NCI-H2227 treated with DMSO at 0.1 percent for 48 hours (cell line): ENCODE results near the gene LAMTOR2.

ENCODE experiments used
- DNase-seq: peaks from one replicate; lab custom pipeline; 2025; lab: John Stamatoyannopoulos, UW

The LAMTOR2 gene

DNA sequence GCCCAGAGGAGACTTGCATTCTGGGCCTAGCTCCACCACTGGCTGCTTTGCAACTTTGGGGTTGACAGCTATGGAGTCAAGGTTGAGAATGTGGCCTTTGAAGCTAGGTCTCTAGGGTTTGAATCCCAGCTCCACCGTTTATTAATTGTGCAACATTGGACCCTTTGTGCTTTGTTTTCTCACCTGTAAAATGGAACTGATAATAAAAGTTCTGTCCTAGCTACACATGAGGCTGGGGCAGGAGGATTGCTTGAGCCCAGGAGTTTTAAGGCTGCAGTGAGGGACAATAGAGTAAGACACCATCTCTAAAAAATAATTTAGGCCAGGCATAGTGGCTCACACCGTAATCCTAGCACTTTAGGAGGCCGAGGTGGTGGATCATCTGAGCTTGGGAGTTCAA is 44.7 kb downstream of the LAMTOR2 start:
- DNase-seq: no peak

DNA sequence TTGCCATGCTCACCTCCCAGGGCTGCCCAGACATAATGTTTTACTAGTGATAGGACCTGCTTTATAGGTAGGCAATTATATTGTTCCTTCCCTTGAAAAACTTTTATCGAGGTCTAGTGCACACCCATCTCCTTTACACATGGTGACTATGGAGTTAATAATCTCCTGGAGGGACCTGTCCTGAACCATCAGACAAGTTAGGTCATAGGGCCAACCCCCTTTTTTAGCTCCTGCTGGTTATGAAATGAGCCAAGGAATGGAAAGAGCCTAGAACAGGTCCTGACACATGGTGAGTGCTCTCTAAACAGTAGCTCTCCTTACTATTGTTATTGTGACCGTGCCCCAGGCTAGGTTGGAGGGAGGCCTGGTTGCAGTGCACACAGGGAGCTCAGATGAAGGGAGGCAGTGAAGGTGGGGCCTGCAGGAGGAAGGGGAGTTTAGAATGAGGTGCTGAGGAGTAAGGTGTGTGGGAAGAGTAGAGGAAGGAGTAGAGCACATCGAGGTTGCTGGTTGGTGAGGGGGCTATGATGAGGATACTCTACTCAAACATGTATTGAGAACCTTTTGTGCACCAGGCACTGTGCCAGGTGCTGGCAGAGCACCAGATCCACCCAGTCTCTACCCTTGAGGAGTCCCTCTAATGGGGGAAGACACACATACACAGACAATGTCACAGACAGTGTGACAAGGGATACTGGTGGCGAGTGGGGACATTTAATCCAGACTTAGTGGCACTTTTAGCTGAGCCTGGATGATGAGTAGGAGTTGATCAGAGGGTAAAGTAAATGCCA is 45.8 kb downstream of the LAMTOR2 start:
- DNase-seq: no peak

GRCh38 chr1:156101880-156102279 is 47.3 kb downstream of the LAMTOR2 start:
- DNase-seq: no peak

GRCh38 chr1:156102633-156103511 is 48.3 kb downstream of the LAMTOR2 start:
- DNase-seq: no peak

- no peak for DNase-seq
These were observed 49.0 kb downstream of the LAMTOR2 start for GRCh38 chr1:156103521-156103947.

- DNase-seq: peak; percentile 53
These were observed 49.7 kb downstream of the LAMTOR2 start for GRCh38 chr1:156104065-156104810.

DNA sequence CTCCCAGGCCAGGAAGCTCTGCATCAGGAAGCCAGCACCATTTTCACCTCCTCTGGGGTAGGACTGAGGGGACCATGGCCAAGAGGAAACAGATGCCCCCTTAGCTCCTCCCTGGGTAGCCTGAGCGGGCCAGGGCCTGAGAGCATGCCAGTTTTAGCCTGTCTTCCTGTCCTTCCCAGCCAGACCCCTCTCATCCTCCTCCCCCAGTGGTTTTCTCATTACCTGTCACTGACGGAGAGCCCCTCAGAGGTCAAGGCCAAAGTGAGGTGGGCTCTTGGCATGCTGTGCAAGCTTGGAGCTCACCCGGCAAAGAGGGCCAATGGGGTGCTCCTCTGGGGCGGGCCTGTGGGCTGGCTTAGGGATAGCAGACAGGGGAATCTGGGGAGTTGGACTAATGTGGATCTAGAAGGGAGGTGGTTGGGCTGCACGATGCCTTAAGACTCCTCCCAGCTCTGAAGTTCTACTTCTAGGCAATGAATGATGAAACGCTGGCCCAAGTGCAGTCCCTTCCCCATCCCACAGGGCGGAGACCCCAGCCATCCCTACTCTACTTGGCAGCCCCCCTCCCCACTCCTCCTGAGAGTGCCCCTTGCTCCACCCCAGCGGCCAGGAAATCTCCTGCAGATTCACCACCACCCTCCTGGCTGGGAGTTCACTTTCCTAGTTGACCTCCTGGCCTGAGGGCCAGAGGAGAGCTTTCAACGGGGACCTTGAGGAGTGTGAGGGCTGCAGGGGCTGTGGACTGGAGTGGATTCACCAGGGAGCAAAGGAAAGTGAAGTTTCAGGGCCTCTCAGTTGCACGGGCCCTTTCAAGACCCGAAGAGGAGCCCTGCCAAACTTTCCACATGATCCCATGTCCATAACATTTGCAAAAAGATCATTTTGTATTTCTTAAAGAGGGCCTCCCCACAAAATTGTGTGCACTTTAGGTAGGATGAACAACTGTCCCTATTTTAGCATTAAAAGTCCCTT is 50.6 kb downstream of the LAMTOR2 start:
- no peak for DNase-seq

DNA sequence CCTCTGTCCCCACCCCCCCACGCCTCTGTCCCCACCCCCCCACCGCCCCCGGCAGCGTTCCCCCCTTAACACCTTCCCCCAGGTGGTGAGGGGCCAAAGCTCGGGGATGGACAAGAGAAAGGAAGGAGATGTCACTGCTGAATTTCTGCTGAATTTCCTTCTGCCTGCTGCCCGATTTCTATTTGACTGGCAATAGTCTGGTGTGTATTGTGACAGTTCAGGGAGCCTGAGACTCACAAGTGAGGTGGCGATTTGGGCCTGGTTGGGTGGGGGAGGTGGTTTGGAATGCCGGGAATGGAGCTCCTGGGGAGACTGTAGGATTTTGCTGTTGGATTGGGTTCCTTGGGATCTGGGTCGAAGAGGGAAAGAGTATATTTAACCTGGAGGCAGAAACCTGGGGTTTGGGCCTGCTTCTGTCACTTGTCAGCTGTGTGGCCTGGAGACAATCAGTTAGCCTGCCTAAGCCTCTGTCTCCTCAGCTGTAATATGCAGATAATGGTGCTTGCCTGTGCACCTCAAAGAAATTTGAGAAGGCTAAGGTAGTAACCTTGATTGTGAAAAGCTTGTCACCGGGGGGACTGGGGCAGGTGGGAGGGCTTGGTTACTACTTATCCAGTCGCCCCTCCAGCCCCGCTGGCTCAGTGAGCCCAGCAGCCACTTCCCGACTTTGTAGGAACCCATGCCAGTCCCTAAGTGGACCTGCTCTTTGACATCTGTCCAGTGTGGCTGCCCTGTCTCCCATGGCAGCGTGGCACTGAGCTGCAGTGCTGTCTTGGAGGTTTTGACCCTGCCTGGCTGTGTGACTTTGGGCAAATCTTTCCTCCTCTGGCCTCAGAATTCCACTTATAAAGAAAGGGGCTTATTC is 52.3 kb downstream of the LAMTOR2 start:
- no peak for DNase-seq

DNA sequence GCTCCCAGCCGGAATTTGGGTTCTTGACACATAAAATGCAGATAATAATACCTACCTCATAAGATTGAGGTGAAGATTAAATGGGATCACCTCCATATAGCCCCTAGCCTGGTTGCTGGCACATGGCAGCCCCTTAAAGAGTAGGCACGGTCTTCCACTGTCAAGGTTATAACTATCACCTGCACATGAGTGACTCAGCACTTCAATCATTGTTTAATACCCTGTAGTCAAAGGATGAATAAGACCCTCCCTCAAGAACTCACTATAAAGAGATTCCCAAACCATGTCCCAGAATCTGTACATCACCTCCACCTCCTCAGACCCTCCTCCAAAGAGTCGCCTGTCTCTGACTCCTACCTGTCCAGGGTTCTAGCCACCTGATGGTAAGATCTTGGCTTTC is 53.5 kb downstream of the LAMTOR2 start:
- no peak for DNase-seq
